Mesothelial cell of epicardium (in vitro differentiated cells): ENCODE results near the gene HOXB1. TPM values are rescaled to one million over a fixed set of nuclear protein-coding genes. Genes with fewer than 3 reads are reported as not detected.

ENCODE experiments used
- DNase-seq, 2 experiments: peaks; one replicate each; pipeline ENCODE4 v3.0.0; 2021; ENCODE audit warnings: low spot score in 2 of 2; ENCODE audit not compliant: unreplicated experiment in 2 of 2
- H3K27ac Mint-ChIP-seq: 2 replicates; pipeline ENCODE4 v1.8.0; 2021; ENCODE audit warnings: mixed read lengths
- H3K27me3 Mint-ChIP-seq: 2 replicates; pipeline ENCODE4 v1.8.0; 2021; ENCODE audit warnings: low read depth, mixed read lengths
- H3K36me3 Mint-ChIP-seq: 2 replicates; pipeline ENCODE4 v1.8.0; 2021; ENCODE audit warnings: mixed read lengths
- H3K4me1 Mint-ChIP-seq: 2 replicates; pipeline ENCODE4 v1.8.0; 2021; ENCODE audit warnings: mixed read lengths
- H3K4me3 Mint-ChIP-seq: 2 replicates; pipeline ENCODE4 v1.8.0; 2021; ENCODE audit warnings: mild to moderate bottlenecking, moderate library complexity, mixed read lengths
- H3K9me3 Mint-ChIP-seq: 2 replicates; pipeline ENCODE4 v1.8.0; 2021; ENCODE audit warnings: mixed read lengths
- CTCF ChIP-seq: fragments of 200-600 bp; sonication (generic); IDR thresholded peaks from one replicate; pipeline ENCODE4 v1.5.0; 2021; ENCODE audit warnings: antibody characterized with exemption; ENCODE audit not compliant: unreplicated experiment
- total RNA-seq: library from RNA; stranded (reverse); gene quantifications from 3 replicates; pipeline ENCODE4 v1.2.1, GENCODE V29; 2021

Gene HOXB1
- total RNA-seq, 1 donor from 2014 or later, result 0.25 TPM

GRCh38 chr17:48492401-48493298 lies 38.2 kb downstream of the HOXB1 start:
- DNase-seq, result peak; percentile 52 to 81
- peak overlapping the region; percentile 38 for H3K4me3 Mint-ChIP-seq
- H3K27me3 Mint-ChIP-seq, result no peaks in the 10 kb centered on the region
- H3K27ac Mint-ChIP-seq, result peak overlapping the region; percentile 72
- peaks cover 65% of the 10 kb centered on the region for H3K4me1 Mint-ChIP-seq
- no peaks in the 10 kb centered on the region for H3K36me3 Mint-ChIP-seq
- peak; percentile 50 for TF ChIP-seq CTCF
- no peaks in the 10 kb centered on the region for H3K9me3 Mint-ChIP-seq

DNA sequence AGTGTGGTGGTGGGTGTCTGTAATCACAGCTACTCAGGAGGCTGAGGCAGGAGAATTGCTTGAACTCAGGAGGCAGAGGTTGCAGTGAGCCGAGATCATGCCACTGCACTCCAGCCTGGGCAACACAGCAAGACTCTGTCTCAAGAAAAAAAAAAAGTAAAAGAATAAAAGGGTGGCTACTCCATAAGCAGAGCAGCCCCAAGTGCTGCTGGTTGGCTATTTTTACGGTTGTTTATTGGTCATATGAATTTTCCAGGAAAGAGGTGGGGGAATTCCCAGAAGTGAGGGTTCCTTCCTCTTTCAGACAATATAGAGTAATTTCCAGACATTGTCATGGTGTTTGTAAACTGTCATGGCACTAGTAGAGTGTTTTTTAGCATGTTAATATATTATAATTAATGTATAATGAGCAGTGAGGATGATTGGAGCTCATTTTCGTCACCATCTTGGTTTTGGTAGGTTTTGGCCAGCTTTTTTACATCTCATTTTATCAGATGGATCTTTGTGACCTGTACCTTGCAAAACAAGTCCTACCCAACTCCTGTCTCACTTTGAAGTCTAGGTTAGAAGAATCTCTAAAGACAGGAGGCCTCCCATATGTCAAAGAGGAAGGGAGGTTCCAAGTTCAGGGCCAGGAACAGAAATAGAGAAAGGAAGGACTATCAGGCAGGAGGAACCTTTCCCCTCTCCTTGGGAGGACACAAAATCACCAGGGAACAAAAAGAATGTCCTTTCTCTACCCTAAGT lies 39.1 kb downstream of the HOXB1 start:
- H3K9me3 Mint-ChIP-seq, result no peaks in the 10 kb centered on the region
- peaks cover 65% of the 10 kb centered on the region for H3K4me1 Mint-ChIP-seq
- H3K4me3 Mint-ChIP-seq, result no peak overlapping the region
- no peaks in the 10 kb centered on the region for H3K27me3 Mint-ChIP-seq
- peak overlapping the region; percentile 56 for H3K27ac Mint-ChIP-seq
- TF ChIP-seq CTCF, result no peak
- DNase-seq, result no peak
- no peaks in the 10 kb centered on the region for H3K36me3 Mint-ChIP-seq

DNA sequence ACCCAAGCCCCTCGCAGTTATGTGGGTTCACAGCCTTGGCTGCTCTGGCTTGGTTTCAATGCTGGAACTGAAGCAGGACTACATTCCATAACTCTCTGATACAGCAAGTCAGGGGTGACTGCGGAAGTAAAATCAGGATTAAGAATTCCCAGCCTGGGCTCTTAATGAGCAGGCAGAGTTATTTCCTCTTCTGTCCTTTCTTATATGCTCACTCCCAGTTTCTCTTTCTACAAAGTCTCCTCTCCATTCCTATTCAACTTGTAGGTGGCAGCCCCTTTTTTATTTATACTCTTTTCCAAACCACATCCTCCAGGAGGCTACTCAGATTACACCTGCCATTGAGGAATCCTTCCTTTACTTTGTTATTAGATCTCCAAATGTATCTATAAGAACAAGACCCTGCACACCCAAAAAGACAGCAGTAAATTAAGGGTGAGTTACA lies 40.3 kb downstream of the HOXB1 start:
- H3K27me3 Mint-ChIP-seq, result no peaks in the 10 kb centered on the region
- no peak for TF ChIP-seq CTCF
- no peak for DNase-seq
- peaks cover 65% of the 10 kb centered on the region for H3K4me1 Mint-ChIP-seq
- H3K4me3 Mint-ChIP-seq, result no peak overlapping the region
- no peaks in the 10 kb centered on the region for H3K9me3 Mint-ChIP-seq
- peak overlapping the region; percentile 89 for H3K27ac Mint-ChIP-seq
- H3K36me3 Mint-ChIP-seq, result no peaks in the 10 kb centered on the region

DNA sequence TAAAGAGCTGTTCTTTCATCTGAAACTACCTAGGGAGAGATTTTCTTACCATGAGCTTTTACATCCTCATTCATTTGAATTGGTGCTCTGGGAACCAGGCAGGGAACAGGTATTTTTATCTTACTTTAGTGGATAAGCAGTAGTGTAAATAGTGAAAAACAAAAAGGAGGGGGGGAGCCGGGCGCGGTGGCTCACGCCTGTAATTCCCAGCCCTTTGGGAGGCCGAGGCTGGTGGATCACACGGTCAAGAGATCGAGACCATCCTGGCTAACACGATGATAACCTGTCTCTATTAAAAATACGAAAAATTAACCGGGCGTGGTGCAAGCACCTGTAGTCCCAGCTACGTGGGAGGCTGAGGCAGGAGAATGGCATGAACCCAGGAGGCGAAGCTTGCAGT lies 41.0 kb downstream of the HOXB1 start:
- no peak for TF ChIP-seq CTCF
- peaks cover 64% of the 10 kb centered on the region for H3K4me1 Mint-ChIP-seq
- no peak overlapping the region for H3K4me3 Mint-ChIP-seq
- H3K27ac Mint-ChIP-seq, result peak overlapping the region; percentile 89
- no peaks in the 10 kb centered on the region for H3K9me3 Mint-ChIP-seq
- H3K27me3 Mint-ChIP-seq, result no peaks in the 10 kb centered on the region
- DNase-seq, result no peak
- H3K36me3 Mint-ChIP-seq, result no peaks in the 10 kb centered on the region

DNA sequence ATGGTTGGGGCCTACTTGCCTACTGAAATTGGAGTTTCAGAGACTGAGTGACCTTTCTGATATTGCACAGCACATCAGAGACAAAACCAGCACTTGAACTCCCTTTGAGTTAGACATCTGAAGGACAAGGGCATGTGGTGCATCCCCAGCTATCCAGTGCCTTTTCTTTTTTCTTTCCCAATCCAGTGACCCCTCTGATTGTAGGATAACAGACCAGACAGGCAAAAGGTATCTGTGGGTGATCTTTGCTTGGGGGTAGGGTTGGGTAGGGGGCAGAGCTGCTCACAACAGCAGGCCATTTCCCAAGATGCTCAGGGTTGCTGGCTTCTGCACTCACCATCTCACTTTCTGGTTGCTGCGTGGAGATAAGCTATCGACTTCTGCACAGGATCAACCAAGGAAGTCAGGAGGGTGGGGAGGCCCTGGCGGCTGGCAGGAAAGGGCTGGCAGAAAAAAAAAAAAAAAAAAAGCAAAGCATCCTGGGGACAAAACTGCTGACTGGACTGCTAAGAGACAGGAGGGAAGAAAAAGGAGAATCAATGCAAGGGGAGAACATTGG lies 42.2 kb downstream of the HOXB1 start:
- no peak for TF ChIP-seq CTCF
- peak overlapping the region; percentile 48 for H3K27ac Mint-ChIP-seq
- peaks cover 66% of the 10 kb centered on the region for H3K4me1 Mint-ChIP-seq
- no peak for DNase-seq
- H3K36me3 Mint-ChIP-seq, result no peaks in the 10 kb centered on the region
- no peaks in the 10 kb centered on the region for H3K9me3 Mint-ChIP-seq
- H3K4me3 Mint-ChIP-seq, result no peak overlapping the region
- H3K27me3 Mint-ChIP-seq, result no peaks in the 10 kb centered on the region
